ENCODE results near the gene MTR. TPM values are rescaled to one million over a fixed set of nuclear protein-coding genes. Genes with fewer than 3 reads are reported as not detected.

The MTR gene
- total and polyA plus RNA-seq, 10 donors = 4.4 to 65.4 (median 42.0) TPM

GRCh38 chr1:236858165-236858564, 63.1 kb downstream of the MTR start:
- no peaks in the 10 kb centered on the region for H3K9me3 ChIP-seq

GRCh38 chr1:236860101-236860500, 65.0 kb downstream of the MTR start:
- TF ChIP-seq POLR2AphosphoS5 (IDR thresholded peaks at IDR 0.05) (no peak), POLR2A (IDR thresholded peaks at IDR 0.05) (no peak)
- TF ChIP-seq, protein P1, sequence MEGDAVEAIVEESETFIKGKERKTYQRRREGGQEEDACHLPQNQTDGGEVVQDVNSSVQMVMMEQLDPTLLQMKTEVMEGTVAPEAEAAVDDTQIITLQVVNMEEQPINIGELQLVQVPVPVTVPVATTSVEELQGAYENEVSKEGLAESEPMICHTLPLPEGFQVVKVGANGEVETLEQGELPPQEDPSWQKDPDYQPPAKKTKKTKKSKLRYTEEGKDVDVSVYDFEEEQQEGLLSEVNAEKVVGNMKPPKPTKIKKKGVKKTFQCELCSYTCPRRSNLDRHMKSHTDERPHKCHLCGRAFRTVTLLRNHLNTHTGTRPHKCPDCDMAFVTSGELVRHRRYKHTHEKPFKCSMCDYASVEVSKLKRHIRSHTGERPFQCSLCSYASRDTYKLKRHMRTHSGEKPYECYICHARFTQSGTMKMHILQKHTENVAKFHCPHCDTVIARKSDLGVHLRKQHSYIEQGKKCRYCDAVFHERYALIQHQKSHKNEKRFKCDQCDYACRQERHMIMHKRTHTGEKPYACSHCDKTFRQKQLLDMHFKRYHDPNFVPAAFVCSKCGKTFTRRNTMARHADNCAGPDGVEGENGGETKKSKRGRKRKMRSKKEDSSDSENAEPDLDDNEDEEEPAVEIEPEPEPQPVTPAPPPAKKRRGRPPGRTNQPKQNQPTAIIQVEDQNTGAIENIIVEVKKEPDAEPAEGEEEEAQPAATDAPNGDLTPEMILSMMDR (IDR thresholded peaks at IDR 0.05 in 8 of 11, conservative IDR thresholded peaks at IDR 0.05 in 3 of 11) = no peak
- Histone ChIP-seq H3K27me3 (replicated peaks in 1 of 7) (no peaks in the 10 kb centered on the region), H3K4me3 (no peak overlapping the region), H3K36me3 (peaks cover 3 to 100% (median 63%) of the 10 kb centered on the region in 6 donors), H3K27ac (no peak overlapping the region), H3K4me1 (peaks cover 0 to 28% (median 0%) of the 10 kb centered on the region in 6 donors), H3K9me3 (no peaks in the 10 kb centered on the region)
- no peak for DNase-seq
- 85 to 97% (median 94%) methylated on average over 4 of the region's 4 CpGs for WGBS, 5 donors
- intact Hi-C loops (cut with DNase I; ENCODE audit: low total_unique reads) = loop anchor here (10.0 kb wide), 1 partner anchor 105 kb away; no protein-coding TSS in a partner anchor

More at GRCh38 chr1:236858165-236858564, 63.1 kb downstream of the MTR start:
- intact Hi-C loops (cut with DNase I; ENCODE audit: low total_unique reads) = no loop called here
- Histone ChIP-seq H3K4me3 (no peak overlapping the region), H3K4me1 (peaks cover 0 to 24% (median 0%) of the 10 kb centered on the region in 6 donors), H3K27me3 (replicated peaks in 1 of 7) (no peaks in the 10 kb centered on the region), H3K36me3 (peaks cover 3 to 100% (median 64%) of the 10 kb centered on the region in 6 donors), H3K27ac (no peak overlapping the region)
- WGBS, 5 donors = 90 to 98% (median 94%) methylated on average over 7 of the region's 7 CpGs
- TF ChIP-seq POLR2AphosphoS5 (IDR thresholded peaks at IDR 0.05) (no peak), POLR2A (IDR thresholded peaks at IDR 0.05) (no peak)
- TF ChIP-seq, protein P1 (IDR thresholded peaks at IDR 0.05 in 8 of 11, conservative IDR thresholded peaks at IDR 0.05 in 3 of 11) = no peak
- no peak for DNase-seq

- H3K36me3 ChIP-seq = peaks cover 3 to 100% (median 57%) of the 10 kb centered on the region in 6 donors
- H3K27ac ChIP-seq = no peak overlapping the region
- intact Hi-C loops (cut with DNase I; ENCODE audit: low total_unique reads) = loop anchor here (10.0 kb wide), 1 partner anchor 106 kb away; no protein-coding TSS in a partner anchor
- H3K9me3 ChIP-seq = no peaks in the 10 kb centered on the region
- DNase-seq = no peak
- no peak for TF ChIP-seq POLR2A (IDR thresholded peaks at IDR 0.05)
- TF ChIP-seq, protein P1 (IDR thresholded peaks at IDR 0.05 in 8 of 11, conservative IDR thresholded peaks at IDR 0.05 in 3 of 11) = no peak
- TF ChIP-seq POLR2AphosphoS5 (IDR thresholded peaks at IDR 0.05) = no peak
- peaks cover 0 to 27% (median 0%) of the 10 kb centered on the region in 6 donors for H3K4me1 ChIP-seq
- 86 to 95% (median 94%) methylated on average over 1 of the region's 1 CpG for WGBS, 5 donors
- H3K27me3 ChIP-seq (replicated peaks in 1 of 7) = no peaks in the 10 kb centered on the region
- no peak overlapping the region for H3K4me3 ChIP-seq
These were observed 65.6 kb downstream of the MTR start for GRCh38 chr1:236860674-236861073.

DNA sequence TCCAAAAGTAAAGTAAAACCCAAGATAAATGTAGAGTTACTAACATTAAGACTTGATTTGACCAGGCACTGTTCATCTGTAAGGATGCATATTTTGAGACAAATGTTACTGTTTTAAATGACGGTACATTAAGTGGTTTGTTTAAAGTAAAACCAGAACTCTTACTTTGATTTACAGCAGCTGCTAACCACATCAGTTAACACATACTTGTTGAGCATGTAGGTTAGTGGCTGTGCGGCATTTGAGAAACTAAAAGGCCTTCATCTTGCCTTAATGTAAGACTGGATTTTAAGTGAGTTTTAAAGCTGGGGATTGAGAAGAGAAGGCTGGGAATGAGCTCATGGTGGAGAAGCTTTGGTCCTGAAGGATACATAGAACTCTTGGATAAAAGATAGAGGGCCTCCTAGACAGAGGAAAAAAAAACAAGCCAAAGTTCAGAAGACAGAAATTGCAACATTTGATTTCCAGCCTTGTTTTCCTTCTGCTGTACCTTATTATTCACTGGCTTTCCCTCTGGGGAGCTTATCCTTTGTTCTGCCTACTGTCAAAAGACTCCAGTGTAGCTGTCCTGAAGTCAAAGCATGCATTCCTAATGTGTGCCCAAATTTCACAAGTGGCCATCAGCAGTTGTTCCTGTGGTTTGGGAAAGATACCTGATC, 66.6 kb downstream of the MTR start:
- whole genome bisulfite sequencing, 5 donors = 63 to 79% (median 69%) methylated on average over 2 of the region's 2 CpGs
- peaks cover 3 to 100% (median 52%) of the 10 kb centered on the region in 6 donors for H3K36me3 ChIP-seq
- H3K4me3 ChIP-seq = no peak overlapping the region
- no peak for TF ChIP-seq POLR2AphosphoS5 (IDR thresholded peaks at IDR 0.05)
- TF ChIP-seq POLR2A (IDR thresholded peaks at IDR 0.05) = no peak
- TF ChIP-seq, protein P1 (IDR thresholded peaks at IDR 0.05 in 8 of 11, conservative IDR thresholded peaks at IDR 0.05 in 3 of 11) = no peak
- no peaks in the 10 kb centered on the region for H3K9me3 ChIP-seq
- intact Hi-C loops (cut with DNase I; ENCODE audit: low total_unique reads) = loop anchor here (10.0 kb wide), 1 partner anchor 107 kb away; no protein-coding TSS in a partner anchor
- H3K27ac ChIP-seq = peak overlapping the region in 3 of 8 donors; percentile 27 to 48 (median 48)
- H3K27me3 ChIP-seq (replicated peaks in 1 of 7) = no peaks in the 10 kb centered on the region
- no peak for DNase-seq
- peaks cover 0 to 27% (median 0%) of the 10 kb centered on the region in 6 donors for H3K4me1 ChIP-seq
